GM21526 (cell line): ENCODE measurements around the gene GPRC5A.

Source experiments
- ATAC-seq: cut with Tn5 transposase; IDR thresholded peaks from one replicate; pipeline ENCODE4 v1.9.1; 2021; ENCODE audit warnings: moderate library complexity; ENCODE audit not compliant: unreplicated experiment, low FRiP score

Gene GPRC5A

GRCh38 chr12:12908711-12909110 lies 17.3 kb downstream of the GPRC5A start:
- no peak for ATAC-seq

GRCh38 chr12:12909228-12909994 lies 18.0 kb downstream of the GPRC5A start:
- no peak for ATAC-seq

- no peak for ATAC-seq
Observed at GRCh38 chr12:12909995-12910420, 18.6 kb downstream of the GPRC5A start.

- ATAC-seq = no peak
Observed at GRCh38 chr12:12912711-12913110, 21.3 kb downstream of the GPRC5A start.

- ATAC-seq = no peak
Observed at GRCh38 chr12:12915656-12916055, 24.3 kb downstream of the GPRC5A start.

- peak; percentile 88 for ATAC-seq
Observed at GRCh38 chr12:12916135-12916944, 25.0 kb downstream of the GPRC5A start.

GRCh38 chr12:12917517-12917916 lies 26.2 kb downstream of the GPRC5A start:
- no peak for ATAC-seq

- no peak for ATAC-seq
Observed at GRCh38 chr12:12918781-12919389, 27.5 kb downstream of the GPRC5A start.

- no peak for ATAC-seq
Observed at GRCh38 chr12:12919666-12920435, 28.5 kb downstream of the GPRC5A start.

- no peak for ATAC-seq
Observed at GRCh38 chr12:12922191-12922616, 30.8 kb downstream of the GPRC5A start.

GRCh38 chr12:12922978-12923377 lies 31.6 kb downstream of the GPRC5A start:
- no peak for ATAC-seq

GRCh38 chr12:12924169-12924568 lies 32.8 kb downstream of the GPRC5A start:
- no peak for ATAC-seq

- no peak for ATAC-seq
Observed at GRCh38 chr12:12925388-12925787, 34.0 kb downstream of the GPRC5A start.

- ATAC-seq = no peak
Observed at GRCh38 chr12:12926571-12927071, 35.3 kb downstream of the GPRC5A start.

GRCh38 chr12:12927211-12928079 lies 36.1 kb downstream of the GPRC5A start:
- no peak for ATAC-seq

- ATAC-seq = no peak
Observed at GRCh38 chr12:12929696-12930095, 38.3 kb downstream of the GPRC5A start.

GRCh38 chr12:12930633-12931219 lies 39.4 kb downstream of the GPRC5A start:
- ATAC-seq = no peak

GRCh38 chr12:12933742-12934141 lies 42.4 kb downstream of the GPRC5A start:
- ATAC-seq = no peak

- ATAC-seq = no peak
Observed at GRCh38 chr12:12934556-12934955, 43.2 kb downstream of the GPRC5A start.
